GM18511 (cell line): ENCODE results near the gene ZEB2.

Experiments
- ATAC-seq: cut with Tn5 transposase; IDR thresholded peaks from one replicate; pipeline ENCODE4 v1.9.1; 2021; ENCODE audit warnings: mild to moderate bottlenecking, moderate library complexity; ENCODE audit not compliant: unreplicated experiment

The ZEB2 gene

DNA sequence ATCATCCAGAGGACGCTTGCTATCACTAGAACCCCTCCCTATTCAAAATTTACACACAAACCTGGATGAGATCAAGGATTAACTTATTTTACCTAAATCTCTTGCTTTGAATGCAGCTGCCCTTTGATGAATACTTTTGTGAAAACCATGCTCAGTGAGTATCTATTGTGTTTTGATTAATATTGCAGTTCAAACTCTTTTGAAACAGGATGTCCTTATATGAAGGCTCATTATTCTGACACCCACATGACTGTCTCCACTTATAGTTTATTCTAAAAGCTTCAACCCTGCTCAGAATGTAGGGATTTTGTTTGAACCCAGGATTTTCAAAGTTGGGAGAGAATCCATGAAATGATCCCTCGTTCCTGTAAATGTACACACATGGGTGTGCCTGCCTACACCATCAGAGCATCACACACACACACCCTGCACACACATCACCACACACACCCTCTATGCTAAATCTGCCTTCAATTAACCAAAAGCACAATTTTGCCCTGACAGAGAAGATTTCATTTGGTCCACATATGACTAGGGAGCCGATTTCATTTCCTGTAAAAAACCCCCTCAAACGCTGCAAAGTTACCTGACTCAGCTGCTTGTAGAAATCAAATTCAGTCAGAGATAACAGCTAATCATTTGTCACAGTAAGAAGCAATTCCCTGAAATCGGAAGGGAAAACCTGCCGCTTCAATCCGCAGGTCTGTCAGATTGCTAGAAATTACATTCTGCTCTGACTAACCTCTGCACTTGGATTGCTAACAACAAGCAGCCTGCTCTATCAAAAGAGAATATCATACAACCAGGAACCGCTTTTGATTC lies 65.2 kb downstream of the ZEB2 start:
- peak; percentile 74 for ATAC-seq

DNA sequence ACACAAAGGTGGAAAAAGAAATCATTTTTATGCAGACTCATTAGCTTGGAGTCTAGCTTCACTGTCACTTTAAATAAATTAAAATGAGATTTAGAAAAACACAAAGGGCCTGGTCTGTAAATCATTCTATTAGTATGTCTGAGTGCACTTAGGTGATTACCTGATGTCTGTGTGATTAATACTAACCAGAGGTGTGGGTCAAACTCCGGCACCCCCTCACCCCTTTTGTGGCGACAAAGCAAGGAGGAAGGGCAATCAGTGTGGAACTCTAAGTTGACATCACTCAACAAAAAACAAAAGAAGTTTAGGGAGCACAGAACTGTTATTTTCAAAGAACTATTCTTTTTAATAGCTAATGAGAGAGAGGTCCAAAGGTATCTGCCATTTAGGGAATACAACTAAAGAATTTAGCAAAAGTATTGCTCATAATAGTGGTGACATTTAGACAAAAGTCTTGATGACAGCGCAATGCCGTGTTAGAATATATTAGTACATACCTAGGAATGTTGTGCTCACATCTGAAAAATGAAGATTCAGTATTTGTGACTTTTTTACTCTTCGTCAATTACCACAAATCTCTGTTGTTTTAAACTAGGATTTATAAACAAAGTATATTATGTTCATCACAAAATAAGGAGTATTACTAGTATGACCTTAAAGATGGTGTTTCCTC lies 66.3 kb downstream of the ZEB2 start:
- no peak for ATAC-seq

DNA sequence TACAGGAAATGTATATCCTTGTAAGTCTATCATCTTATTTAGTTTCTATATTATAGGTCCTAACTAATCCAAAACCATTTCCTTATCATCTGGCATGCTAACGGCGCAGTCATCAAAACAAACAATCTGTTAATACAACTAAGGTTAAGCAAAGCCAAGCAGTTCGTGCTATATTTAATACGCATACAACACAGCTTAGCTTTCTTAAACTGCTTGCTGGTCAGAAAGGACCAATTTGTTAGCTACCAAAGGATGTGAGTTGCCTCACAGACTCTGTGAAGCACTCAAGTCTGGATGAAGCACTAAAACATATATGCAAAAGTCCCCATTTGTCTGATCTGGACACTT lies 67.0 kb downstream of the ZEB2 start:
- ATAC-seq = no peak

DNA sequence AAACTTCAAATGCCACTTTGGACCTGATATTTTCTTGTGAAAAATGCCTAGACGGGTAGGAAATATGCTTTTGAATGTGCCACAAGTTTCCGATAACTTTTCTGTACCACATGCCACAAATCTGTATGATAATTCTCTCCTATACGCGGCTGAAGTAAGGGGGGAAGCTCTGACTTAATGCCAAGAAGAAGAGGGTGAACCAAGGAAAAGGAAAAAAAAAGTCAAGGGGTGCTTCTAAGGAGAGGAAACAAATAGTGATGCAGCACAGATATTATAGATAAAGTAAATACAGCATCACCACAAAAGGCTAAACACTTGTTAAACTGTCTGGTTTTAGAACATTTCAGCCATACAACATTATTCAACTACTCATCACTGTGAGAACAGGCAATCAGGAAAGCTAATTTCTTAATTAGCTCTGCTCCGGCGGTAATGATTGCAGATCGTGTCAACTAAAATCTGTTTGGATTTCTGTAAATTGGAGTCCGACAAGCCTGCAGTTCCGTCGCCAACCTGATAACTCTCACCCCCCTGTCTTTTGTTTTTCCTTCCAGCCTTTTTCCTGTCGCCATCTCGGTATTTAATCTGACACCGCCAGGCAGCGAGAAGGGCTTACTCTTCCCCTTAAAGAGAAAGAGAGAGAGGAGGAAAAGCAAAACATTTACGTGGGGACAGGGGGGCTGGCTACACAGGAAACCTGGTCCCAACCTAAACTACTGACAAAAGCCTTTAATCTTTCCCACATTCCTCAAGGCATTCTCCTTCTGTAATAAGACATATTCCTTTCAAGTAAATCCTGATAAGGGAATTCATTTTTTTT lies 67.5 kb downstream of the ZEB2 start:
- ATAC-seq = no peak

DNA sequence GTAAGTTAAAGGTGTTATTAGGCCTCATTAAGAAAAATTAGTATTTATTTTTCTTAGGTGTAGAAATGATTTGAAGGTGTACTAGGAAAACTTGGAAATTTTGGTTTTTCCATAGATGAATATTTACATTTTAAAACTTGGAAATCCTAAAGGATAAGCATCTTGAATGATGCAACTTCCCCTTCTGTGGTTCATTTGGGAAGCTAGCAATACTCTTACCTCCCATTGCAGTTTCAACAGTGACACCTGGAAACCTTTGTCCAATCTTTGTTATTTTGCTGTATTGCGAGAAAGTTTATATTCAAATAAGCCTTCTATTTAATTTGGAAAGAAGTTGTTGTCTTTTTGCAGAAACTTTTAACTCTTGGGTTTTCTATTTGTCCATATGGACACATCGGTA lies 68.5 kb downstream of the ZEB2 start:
- ATAC-seq = no peak

DNA sequence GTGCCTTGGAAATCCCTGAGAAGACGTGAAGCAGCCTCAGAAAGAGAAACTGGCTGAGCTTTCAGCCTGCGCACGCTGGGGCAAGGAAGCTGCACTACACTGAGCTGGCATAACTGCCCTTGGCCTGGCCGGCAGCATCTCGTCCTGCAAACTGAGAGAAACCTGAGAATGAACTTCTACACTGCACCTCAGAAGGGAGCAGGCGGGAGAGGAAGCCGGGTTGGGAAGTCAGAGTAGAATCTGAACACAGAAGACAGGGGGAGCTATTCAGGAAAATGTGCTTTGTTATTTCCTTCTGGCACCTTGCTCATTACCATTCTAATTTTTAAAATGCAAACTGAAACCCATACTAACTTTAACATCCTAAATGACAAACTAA lies 70.9 kb downstream of the ZEB2 start:
- peak; percentile 71 for ATAC-seq

DNA sequence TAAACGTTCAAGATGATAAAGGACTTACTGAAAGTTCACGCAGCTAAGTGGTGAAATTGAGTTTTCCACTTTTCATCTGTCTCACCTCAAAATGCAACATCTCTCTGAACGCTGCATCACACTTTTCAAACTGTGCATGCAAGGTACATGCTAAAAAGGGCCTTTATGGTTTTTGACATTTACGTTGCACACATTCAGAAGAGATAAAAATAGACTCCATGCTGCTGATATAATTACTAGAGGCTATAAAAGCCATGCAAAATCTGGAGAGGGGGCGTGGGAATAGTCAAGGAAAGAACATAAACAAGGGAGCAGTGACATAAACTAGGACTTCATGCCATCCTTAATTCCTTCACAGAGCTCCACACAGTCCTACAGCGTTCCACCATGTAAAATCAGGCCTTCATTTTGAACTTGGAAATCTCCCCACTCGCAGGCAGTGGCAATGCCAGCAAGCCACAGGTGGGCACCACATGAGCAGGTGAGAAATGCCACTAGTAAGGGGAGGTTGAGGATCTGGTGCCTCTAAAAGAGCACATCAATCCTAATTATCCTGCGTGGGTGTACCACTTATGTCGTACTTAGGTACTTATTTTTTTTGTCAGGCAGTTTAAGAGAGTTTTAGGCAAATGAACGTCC lies 71.4 kb downstream of the ZEB2 start:
- peak; percentile 26 for ATAC-seq

DNA sequence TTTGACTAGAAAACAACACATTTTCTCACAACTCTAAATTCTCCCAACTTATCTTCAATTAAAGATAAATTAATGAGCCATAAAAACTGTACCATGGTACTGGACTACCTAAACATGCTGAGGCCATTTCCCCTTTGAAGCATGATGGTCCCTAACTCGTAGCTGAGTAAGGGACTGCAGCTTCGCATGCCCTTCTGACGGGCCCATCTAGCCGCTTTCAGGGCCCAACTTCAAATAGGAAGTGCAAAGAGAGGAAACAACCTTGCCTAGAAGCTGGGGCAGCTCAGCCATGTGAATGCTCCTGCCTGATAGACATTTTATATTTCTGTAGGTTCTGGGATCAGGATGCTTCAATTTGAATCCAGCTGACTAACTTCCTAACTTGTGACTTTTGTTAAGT lies 72.4 kb downstream of the ZEB2 start:
- ATAC-seq = no peak

DNA sequence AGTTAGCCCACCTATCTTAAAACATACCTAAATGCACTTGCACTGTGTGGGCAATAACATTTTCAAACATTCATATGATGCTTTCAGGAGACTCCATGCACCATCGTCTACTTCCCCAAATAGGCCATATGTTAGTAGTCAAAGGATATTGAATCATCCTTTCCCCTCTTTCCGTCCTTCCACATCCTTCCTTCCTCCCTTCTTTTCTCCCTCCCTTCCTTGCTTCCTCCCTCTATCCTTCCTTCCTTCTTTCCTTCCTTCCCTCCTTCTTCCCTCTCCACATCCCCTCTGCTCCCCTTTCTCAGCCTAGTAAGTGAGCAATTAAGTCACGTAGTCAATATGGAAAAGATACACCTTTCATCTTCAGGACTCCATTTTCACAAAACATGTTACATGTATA lies 73.8 kb downstream of the ZEB2 start:
- no peak for ATAC-seq

DNA sequence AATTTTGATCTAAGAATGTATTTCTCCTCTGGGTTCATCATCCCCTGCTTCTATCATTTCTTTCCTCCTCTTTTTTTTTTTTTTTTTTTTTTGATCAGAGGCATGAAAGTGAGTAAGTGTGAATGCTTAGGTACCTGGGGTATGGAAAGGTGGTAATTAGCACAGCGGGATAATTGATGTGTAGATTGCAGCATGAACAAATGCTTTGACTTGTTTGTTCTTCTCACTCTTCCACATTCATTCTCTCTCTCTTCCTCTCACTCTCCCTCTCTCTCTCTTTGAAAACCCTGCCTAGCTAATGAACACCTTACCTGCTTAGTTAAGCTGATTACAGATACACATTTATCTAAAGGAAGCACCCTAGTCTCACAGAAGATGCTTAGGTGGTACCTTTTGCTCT lies 74.7 kb downstream of the ZEB2 start:
- no peak for ATAC-seq

DNA sequence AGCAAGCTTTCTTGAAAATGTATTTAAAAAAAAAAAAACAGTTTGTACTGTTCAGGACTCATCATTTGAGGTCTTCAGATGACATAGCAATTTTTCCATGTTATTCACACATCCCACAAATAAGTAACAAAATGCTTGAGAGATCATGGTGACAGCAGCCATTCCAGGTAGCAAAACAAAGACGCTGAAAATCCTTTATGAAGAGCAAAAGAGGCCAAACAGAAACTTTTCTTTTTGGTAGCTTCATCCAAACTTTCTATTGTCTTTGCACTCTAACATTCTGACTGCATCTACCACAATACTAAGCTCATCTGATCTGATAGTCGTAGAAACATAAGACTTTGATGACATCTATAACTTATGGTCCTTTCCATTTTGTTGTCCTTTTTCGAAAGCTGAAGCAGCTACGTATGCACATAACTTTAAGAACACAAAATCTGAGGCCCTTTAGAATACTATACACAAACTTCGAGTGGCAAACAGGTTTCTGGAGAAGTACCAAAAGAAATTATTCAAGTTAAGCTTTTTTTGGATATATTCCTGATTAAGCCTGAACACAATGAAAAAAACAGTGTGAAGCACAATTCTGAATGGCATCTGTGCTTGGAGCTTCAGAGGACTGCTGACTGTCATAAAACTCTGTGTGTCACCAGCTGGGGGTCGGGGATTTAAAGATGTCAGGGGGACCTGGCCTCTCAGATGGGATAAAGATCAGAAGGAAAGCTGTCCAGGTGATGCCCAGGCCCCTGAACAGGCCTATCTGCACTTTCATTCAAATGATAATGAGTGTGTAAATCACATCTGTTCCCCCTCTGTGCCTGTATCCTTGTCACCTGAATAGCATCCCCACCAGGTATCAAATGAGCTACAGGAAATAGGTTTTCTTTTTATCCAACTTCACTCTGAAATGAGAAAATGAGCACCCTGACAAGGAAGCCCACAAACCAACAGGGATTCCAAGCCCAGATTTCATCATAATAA lies 75.8 kb downstream of the ZEB2 start:
- no peak for ATAC-seq

DNA sequence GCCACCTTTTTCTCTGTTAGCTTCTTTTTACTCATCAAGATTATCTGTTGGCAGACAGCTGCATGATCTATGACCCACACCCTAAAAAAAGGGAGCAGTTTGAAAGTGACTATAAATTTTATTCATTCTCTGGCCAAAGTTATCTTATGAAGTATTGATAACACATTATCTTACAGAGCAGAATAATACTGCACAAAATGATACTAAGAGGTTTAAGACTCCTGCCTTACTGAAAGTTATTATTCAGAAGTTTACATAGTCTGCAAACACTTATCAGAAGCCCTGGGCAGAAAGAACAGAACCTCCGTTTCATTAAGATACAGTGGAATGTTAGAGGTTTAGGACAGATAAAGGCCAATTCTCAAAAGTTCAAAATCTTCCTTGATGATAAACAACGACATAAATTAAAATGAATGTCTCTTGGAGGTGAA lies 78.2 kb downstream of the ZEB2 start:
- no peak for ATAC-seq

DNA sequence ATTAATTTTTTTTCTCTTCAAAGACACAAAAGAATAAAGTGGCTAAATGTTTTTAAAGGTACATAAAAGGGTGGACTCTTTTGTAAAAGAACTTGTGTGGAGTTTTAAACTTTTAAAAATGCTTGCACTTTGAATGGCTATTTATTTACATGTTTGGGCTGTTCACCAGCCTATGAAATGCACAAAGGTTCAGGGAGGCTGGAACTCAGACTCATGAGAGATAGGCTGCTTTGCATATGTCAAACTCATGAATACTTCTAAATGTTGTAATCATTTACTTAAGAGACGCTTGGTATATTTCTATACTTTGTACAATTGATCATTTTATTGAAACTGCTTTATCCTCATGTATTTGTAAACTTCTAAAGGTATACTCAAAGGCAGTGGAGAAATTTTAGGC lies 79.9 kb downstream of the ZEB2 start:
- no peak for ATAC-seq

DNA sequence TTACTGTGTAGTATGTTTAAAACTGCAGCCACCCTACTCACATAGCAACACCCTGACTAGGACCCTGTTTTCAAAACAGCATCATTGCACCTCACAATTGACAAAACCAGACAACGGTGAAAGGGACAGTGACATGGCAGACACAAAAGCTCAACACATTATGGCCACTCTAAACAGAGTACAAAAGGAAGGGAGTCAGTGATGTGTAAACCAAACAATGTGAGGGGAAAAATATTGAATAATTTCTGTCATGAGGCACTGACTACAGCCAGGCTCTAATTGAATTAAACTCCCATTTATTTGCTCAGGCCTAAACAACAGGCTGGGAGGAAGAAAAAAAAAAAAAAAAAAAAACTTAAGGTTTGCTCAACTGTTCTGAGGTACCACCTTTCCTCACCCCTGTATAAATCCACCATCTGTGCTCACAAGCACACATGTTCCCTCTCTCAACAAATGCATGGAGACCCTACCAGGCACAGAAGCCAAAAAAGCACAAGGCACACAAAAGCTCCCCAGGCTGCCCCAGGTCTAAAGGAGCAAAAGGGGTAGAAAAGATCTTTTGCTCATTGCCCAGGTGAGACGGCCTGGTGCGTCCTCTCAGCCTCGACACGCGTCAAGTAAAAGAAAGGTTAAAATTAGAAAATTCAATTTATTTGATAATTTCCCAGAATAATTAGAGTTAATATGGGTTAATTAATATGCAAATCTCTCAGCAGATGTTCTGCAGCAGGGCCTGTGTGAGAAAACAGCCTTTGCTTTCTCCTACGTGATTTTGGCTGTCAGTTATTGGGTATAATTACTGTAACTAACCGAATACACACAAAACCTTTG lies 80.9 kb downstream of the ZEB2 start:
- ATAC-seq = no peak

DNA sequence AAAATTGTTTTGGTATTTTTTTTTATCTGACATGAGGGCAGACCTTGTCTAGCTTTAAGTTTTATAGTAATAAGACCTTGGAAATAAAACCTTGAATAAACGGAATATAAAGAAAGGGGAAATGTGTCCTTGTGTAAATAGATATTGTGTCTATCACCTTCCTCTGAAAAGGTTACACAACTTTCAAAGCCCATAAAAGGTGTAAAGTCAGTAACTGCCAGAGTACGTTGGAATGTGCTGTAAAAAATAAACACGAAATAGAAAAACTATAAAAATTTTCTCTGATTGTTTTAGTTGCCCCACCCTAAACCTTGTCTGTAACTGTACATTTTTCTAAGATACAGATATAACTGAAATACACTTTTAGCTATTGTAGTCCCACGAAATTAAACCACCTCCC lies 82.3 kb downstream of the ZEB2 start:
- no peak for ATAC-seq

DNA sequence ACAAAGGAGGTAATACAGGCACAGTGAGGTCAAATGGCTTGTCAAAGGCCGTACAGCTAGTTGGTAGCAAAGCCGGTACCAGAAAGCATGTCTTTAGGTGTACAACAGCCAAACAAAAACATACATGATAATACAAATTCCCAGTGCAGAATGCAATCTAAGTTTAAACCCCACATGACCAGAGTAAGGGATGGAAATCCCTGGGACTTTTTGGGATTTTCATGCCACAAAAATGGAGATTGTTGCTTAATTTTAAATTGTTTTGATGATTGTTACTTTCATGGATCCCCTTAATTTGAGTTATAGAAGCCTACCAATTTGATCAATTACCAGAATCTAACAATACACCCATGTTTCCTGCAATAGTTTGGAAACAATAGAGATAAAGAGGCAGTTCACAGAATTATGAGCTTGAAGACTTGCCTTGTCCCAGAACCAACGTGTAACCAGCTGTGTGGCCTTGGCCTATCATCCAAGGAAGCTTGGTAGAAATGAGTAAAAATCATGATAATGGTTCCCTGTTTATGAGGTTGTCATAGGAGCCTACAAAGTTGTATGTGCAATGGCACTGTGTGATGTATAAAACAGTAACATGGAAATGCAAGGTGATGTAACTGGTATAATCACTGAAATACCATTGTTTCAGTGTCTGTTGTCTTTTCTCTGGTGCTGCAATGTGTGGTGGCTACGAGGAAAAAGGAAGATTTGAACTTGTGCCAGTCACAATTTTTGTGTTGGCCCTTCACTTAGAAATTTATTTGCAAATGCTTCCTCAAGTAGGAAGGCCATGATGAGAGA lies 85.3 kb downstream of the ZEB2 start:
- no peak for ATAC-seq

DNA sequence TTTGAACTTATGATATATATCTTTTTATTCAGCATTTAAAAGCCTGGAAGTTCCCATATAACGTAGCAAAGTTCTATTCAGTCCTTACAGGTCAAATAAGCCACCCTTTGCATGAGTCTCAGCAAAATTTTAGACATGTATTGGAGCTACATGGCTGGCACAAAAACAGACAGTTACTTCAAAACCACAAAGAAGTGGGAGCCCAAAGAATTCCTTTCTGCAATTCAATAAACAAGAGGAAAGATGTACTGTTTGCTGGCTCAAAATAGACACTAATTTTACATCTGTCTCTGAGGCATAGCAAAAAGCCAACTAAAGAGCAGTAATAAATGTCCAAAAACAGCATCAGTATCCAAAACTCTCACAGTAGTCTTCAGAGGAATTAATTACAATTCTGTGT lies 87.0 kb downstream of the ZEB2 start:
- ATAC-seq = no peak

DNA sequence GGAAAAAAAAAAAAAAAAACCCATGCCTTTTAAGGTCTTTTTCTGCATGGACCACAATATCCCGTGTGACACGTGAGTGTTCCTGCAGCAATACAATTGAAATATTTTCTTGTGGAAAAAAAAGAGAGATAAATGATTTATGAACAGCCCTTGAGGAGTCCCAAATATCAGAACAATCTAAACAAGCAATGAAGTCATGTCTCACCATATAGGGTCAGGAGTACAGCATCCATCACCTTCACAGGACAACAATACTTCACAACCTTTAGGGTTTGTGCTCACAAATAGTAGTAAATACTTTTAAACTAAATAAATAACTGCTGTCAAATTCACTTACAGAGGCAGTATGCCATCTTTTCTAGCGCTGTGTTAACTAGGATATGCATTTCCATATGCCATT lies 87.9 kb downstream of the ZEB2 start:
- no peak for ATAC-seq

DNA sequence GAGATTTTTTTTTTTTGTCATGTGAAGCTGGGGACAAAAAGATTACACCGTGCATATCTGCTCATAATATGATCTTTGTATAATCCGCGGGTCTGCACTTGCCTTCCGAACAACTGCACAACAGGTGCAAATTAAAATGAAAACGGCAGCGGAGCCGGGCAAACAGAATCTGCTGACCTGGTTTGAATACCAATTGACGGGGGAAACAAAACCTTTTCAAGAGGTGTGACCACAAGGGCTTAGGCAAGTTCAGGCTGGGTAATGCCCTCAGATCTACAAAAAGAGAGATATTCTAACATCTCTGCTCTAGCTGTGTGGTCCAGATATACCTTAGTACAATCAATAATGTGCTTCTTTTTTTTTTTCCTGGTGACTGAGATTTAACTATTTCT lies 88.5 kb downstream of the ZEB2 start:
- no peak for ATAC-seq
